Liver (tissue), 3 donors: ENCODE data around the gene TYMS.

Source experiments
- CTCF ChIP-seq: fragments of 150-350 bp; IDR thresholded peaks from 2 replicates; pipeline ENCODE4 v1.5.1; 2017; ENCODE audit warnings: improper control_type of control experiment, low read depth, low read length; ENCODE audit not compliant: missing input control
- JUND ChIP-seq, 2 donors: IDR thresholded peaks; 2 replicates each; pipeline ENCODE4 v1.6.1; 2016; ENCODE audit warnings: antibody characterized with exemption in 2 of 2
- MAX ChIP-seq: IDR thresholded peaks from 2 replicates; pipeline ENCODE4 v1.6.1; 2016; ENCODE audit warnings: antibody characterized with exemption
- RAD21 ChIP-seq, 2 donors: IDR thresholded peaks; 2 replicates each; pipeline ENCODE4 v1.6.1; 2016; ENCODE audit warnings: antibody characterized with exemption in 2 of 2, mild to moderate bottlenecking in 2 of 2
- TAF1 ChIP-seq: conservative IDR thresholded peaks from 2 replicates; pipeline ENCODE4 v1.6.1; 2016; ENCODE audit warnings: antibody characterized with exemption, mild to moderate bottlenecking
- donor health status: healthy.
- donor health status: healthy.

- TF ChIP-seq CTCF (no peak), MAX (no peak), RAD21 (IDR thresholded peaks at IDR 0.05) (no peak), JUND (IDR thresholded peaks at IDR 0.05) (no peak), TAF1 (no peak)
Observed at GRCh38 chr18:697012-697411, 39.6 kb downstream of the TYMS start.
